Activated T-cell treated with anti-CD3 and anti-CD28 coated beads for 24 hours (primary cell): ENCODE results near the gene PRKAG2.

Experiments used
- DNase-seq: peaks from one replicate; pipeline ENCODE4 v3.0.0-alpha.2; 2020; ENCODE audit warnings: low read depth

The PRKAG2 gene

DNA sequence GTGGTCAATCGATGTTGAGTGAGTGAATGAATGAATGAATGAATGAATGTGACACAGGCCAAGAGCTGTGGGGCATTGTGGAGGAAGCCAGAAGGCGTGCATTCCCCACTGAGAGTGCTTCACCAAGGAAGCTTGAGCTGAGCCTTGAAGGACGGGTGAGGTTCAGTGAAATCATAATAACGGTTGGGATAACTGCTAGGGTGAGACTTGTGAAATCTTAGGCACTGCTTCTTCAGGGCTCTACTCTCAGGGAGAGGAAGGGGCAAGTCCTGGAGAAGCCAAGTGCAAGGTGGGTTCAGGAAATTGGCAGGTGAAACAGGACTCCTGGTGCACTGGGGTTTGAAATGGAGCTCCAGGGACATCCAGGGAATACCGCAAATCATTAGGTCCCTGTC lies 23.7 kb upstream of the PRKAG2 start:
- DNase-seq: no peak

DNA sequence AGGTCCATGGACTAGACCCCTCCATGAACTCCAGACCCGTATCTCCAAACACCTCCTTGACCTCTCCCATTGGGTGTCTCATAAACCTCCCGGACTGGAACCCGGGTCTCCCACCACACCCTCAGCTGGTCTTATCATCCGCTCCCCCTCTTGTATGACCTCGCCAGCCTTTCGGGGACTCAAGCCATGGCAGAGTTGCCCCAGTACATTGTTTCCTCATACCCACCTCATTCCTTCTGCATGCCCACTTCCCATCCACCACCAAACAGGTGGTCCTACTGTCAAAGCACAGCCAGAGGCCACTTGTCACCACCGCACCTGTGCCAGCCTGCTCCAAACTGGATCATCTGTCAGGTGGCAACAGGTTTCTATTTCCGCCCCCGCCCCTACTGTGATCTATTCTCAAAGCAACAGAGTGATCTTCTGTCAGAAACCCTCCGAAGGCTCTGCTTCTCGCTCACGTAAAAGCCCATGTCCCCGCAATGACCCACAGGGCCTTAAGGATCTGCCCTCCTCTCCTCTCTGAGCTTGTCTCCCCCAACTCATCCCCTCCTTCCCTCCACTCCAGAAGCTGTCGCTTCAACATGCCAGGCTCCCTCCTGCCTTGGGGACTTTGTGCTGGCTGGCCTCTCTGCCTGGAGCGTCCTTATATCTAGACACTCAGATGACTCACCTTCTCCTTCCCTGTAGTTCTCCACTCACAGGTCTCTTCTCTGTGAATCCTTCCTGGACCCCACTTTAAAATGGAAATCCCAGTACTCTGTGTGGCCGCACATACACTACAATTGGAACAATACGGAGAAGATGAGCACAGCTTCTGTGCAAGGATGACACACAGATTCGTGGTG lies 22.8 kb upstream of the PRKAG2 start:
- DNase-seq: no peak

DNA sequence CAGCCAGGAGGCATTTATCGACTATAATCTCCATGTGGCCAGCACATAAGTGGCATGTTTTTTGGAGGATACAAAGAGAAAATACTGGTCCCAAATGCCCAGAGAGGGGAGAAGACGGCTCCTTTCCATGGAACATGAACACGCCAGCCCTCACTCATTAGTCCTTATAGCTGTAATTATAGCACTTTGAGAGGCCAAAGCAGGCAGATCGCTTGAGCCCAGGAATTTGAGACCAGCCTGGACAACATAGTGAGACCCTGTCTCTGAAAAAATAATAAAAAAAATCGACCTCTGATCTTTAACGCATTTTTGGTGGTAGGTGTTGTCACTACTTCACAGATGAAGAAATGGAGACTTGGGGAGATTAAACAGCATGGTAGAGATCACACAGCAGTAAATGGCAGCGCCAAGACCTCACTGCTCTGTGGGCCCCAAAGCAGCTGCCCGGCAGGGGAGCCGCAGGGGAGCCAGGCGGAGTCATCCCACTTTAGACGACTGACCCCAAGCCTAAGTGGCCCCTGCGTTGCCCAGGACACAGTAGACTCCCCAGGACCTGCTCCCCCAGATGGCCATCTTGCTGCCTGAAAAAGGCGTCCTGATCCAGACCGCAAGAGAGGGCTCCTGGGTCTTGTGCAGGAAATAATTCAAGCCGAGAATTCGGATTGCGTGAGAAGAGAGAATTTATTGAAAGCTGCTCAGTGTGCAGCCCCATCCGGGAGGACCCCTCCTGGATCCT lies 21.2 kb upstream of the PRKAG2 start:
- no peak for DNase-seq

DNA sequence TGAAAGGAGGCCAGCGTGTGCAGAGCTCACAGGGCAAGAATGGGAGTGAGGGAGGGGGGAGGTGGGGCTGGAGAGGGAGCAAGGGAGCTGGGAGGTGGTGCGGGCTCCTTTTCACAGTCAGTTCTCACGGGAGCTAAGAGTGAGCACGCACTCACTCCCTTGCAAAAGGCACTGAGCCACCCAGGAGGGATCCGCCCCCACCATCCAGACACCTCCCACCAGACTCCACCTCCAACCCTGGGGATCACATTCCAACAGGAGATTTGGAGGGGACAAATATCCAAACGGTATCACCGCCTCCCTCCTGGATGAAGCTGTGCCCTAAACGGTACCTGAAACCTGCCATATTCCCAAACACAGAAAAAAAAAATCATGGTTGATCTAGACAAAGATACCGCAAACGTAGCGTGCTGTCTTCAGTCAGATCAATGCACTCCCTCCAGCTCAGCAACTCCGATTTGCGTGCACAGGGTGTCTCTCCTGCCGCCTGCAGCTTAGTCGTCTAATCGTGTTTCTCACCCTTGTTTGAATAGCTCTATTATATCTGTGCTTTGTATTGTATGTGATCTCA lies 20.3 kb upstream of the PRKAG2 start:
- DNase-seq: no peak

DNA sequence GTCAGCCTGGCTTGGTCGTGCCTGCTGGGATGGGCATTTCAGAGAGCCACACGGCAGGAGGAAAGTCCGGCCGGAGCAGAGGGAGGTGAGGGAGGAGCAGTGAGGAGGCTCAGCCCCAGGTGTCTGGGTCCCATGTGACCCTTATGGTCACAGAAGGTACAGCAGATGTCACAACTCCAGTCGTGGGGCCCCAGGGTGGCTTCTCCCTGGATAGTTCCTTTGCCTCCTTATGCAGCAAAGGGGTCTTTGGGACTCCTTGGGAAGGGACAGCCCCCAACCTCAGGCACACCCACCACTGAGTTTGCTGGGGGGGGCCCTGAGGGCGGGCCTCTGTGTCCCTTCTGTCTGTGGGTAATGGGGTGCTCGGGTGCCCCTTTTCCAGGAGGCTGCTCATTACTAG lies 19.6 kb upstream of the PRKAG2 start:
- no peak for DNase-seq

DNA sequence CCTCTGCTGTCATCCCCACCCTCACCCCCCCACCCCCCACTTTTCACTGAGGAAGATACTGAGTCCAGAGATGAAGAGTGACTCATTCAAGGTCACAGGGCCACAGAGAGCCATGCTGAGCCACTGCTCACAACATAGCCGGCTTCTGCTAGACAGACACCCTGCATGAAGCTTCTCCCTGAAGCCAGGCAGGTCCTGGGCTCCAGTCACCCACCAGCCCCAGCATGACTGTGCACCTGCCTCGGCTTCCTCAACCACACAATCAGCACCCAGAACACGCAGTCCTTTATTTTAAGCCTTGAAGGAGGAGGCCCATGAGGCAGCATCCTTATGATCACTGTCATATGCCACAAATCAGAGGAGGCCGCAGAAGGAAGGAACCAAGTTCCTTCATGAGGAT lies 19.2 kb upstream of the PRKAG2 start:
- no peak for DNase-seq

DNA sequence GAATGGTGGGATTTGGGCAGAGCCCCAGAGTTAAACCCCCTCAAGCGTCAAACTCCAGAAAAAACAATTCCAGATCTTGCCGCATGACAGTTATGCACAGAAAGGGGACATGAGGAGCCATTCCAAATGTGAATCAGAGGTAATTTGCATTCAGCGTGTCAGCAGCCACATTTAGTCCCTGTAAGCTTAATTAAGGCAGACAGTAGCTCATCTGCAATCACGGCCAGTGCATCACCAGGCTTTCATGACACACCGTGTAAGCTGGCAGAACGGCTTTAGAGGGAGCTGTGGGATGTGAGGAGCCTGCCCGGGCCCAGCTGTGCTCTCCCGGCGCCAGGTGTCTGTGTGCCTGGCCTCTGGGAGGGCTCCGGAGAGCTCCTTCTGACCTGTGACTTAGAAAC lies 18.7 kb upstream of the PRKAG2 start:
- no peak for DNase-seq

DNA sequence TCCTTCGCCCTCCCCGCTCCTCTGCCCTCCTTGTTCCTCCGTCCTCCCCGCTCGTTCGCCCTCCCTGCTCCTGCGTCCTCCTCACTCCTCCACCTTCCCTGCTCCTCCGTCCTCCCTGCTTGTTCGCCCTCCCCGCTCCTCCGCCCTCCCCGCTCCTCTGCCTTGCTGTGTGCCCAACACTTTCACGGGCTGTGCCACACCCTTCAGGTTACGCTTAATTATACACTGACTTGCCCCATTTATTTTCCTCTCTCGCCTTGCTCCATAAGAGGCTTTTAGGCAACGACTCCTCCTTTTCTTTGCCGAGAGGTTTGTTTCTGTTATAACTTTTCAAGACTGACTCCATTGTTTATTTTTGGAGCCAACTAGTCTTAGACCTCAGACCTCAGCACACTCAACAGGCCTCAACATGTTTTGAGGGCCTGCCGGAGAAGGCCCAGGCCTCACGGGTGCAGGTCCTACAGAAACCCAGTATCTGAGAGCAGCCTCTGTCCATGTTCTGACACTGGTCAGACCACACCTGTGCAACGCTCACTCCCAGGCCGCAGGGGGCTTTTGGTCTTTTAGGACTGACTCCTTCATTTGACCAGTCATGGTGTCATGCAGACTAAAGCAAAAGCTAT lies 18.2 kb upstream of the PRKAG2 start:
- DNase-seq: no peak

DNA sequence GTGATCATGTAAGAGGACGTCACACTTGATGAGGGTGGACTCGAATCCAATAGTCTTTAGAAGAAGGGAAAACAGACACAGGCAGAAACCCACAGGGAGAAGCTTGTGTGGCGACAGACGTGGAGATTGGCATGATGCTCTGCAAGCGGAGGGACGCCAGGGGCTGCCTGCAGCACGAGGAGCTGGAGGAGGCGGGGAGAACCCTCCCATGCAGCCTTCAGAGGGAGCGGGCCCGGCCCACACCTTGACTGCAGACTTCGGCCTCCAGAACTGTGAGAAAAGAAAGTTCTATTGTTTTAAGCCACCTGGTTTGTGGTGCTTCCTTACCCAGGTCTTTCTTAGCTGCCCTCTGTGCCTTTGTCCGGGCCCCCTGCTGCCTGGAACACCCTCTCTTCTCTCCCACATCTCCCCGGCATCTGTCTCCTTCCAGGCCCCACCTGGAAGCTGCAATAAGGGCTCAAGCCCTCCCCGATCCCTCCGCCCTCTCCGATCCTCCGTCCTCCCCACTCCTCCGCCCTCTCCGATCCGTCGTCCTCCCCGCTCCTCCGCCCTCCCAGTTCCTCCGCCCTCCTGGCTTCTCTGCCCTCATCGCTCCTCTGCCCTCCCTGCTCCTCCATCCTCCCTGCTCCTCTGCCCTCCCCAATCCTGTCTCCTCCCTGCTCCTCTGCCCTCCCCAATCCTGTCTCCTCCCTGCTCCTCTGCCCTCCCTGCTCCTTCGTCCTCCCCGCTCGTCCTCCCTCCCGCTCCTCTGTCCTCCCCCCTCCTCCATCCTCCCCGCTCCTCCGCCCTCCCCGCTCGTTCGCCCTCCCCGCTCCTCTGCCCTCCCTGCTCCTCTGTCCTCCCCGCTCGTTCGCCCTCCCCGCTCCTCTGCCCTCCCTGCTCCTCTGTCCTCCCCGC lies 17.4 kb upstream of the PRKAG2 start:
- DNase-seq: no peak

DNA sequence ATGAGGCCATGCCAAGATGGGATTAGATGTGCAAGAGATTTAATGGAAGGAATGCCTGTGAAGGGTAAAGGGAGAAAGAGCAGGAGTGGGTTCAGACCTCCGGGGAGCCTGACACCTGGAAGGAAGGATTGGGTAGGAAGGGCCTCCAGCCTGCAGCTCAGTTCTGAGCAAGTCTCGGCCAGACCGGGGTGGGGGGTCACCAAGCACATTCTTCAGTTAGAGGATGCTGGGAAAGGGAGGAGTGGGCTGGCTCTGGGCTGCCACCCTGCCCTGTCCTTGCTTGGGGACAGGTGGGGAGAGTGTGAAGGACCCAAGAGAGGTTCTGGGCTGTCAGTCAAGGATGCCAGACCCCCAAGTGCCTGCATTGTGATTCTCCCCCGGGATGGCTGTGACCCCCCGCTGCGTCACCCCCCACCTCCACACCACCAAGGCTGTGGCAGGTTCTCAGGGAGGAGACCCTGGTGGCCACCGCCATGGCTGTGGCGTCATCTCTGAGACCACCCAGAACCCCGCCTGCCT lies 16.5 kb upstream of the PRKAG2 start:
- no peak for DNase-seq

DNA sequence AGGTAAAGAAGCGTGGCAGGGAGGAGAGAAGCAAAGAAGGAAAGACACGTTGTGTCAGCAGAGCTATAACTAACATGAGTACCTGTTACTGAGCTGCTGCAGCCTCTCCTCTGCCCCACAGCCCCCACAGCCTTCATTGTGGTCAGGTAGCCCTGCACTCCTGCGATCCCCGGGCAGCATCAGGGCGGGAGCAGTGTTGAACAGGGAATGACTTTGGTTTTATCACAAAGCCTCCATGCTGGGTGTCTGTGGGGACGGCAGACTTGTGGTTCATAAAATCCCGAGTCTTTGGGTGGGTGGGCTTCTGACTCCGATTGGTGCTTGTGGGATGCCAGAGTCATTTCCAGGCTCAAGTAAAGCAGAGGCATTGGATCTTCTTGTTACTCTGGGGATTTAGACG lies 14.8 kb upstream of the PRKAG2 start:
- DNase-seq: no peak

DNA sequence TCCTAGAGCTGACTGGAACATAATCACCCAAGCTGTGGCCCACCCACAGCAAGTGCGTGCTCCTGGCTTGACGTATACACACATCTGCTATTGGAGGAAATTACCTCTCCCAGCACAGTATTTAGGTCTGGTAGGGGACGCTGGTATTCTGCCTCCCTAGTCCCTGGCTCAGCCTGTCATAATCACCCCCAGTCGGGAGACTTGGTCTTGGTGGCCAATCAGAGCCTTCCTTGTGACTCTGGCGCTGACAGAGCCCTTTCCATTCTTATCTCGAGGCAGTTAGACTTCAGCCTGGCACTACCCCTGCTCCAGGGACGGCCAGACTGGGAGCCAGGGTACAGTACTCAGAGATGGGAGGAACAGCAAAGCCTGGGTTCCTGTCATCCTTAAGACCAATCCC lies 14.3 kb upstream of the PRKAG2 start:
- DNase-seq: no peak

DNA sequence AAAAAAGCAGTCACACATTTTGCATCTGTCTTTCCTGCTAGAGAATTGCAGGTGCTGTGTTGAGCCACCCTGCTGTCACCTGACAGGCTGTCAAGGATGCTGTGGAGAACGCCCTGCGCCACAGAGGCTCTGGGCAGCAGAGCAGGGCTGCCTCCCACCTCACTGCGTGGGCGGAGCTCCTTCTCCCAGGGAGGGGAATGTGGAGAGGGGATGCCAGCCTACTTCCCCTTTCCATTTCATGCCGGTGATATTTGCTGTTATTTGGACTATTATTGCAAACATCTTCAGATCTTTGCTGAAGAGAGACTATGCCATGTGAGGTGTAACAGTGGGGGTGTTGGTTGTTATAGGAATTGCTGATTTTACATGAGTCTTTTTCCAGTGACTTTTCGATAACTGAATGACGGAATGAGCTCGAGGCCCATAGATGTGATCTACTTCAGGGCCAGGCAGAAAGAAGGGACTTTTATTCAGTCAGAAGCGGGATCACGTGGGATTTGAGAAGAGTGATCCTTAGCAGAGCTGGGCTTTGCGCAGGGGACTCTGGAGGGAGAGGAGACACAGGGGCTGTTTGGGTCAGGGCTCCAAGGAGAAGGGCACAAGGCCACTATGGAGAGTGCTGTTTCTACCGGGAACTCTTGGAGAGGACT lies 13.6 kb upstream of the PRKAG2 start:
- no peak for DNase-seq

DNA sequence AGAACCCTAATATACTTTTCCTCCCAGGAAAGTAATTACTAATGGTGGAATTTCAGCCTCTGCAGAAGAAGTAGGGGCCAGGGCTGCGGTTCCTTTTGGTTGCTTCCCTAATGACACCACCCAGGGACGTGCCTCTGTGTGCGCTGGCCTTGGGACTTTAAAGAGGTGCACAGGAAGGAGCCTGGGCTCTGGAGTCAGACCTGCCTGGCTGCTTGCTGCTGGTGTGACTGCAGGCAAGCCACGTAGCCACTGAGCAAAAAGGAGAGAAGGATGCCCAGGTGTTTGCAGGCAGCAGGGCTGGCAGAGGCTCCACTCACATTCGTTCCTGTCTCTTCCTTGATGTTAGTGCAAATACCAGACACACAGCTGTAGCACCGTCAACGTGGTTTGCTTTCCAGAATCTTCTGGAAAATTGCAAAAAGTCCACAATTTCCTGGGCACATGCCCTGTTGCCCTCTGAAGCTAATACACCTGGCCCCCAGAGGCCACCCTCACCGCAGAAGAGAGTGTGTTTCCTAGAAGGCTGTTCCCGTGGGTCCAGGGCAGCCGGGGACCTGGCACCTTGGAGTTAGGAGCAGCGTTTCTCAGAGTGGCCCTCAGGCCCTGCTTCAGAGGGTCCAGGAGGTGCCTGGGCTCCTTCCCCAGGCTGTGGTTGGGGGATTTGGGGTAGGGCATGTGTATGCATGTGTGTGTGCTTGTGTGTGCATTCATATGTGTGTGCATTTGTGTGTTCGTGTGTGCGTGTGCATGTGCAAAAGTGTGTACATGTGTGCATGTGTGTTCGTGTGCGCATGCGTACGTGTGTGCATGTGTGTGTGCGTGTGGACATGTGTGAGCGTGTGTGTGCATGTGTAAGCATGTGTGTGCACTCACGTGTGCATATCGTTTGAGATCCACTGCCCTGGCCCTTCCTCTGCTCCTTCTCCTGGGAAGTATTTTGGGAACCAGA lies 12.8 kb upstream of the PRKAG2 start:
- DNase-seq: no peak

DNA sequence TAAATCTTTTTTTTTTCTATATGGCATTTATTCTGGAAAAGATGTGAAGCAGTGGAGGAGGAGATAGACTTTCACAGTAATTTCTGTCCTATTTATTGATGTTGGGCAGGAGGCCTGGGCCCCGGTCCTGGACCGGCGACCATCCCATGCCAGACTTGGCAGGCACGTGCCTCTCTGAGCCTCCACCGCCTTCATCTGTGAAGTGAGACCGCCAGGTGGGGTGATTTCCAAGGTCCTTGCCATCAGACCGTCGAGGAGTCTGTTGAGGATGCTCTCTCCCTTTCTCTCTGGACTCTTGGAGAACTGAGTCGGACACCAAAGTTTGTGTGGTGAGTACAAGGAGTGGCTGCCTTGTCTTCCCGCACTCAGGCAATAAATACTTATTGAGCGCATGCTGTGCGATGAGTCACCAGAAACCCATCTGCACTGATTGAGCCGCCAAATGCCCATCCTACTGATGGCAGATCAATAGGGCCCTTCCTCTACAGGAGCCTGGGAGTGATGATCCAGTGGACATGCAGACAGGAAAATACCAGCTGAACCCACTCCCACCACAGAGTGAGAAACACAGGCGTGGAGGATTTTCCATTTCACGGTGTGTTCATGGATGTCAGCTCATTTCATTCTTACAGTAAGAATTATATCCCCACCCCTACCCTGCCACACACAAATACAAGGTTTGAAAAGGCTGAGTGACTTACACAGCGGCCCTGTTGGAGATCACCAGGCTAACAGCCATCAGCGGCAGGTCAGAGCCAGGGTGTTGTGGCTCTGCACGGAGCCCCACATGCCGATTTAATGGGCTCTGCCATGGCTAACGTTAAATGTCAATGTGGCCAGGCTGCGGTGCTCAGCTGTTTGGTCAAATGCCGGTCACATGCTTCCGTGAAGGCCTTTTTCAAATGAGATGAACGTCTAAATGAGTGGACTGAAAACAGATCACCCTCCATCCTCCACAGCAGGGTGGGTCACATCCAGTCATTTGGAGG lies 11.5 kb upstream of the PRKAG2 start:
- DNase-seq: no peak

DNA sequence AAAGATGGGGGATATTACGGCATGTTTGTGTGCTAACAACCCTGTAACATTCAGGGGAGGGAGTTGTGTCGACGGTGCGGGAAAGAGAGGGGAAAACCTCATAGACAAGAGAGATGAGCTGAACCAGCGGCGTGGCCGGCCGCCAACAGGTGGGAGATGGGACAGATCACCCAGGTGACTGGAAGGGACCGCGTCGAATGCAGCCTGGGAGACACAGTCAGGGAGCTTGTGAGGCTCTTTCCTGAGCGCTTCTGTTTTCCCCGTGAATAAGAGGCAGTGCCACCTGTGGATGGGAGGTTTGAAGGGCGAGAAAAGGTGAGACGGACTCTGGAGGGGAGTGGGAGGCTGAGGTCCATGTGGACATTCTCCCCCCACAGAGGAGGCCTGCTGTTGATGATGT lies 9.9 kb upstream of the PRKAG2 start:
- DNase-seq: no peak

DNA sequence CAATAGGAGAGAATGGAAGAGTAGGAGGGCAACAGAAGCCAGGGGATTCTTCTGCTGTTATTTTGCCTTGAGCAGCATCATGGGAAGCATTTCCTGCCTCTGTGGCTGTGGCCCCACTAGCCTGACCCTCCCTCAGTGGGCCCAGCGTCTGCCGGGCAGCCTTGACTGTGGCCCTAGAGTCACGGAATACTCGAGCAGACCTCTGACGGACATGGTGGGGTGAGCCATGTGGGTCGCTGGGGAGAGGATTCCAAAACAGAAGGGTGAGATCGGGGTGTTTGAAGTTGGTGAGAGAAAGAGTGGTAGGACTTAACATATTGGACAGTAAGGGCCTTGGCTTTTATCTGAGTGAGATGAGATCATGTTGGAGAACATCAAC lies 8.3 kb upstream of the PRKAG2 start:
- no peak for DNase-seq

DNA sequence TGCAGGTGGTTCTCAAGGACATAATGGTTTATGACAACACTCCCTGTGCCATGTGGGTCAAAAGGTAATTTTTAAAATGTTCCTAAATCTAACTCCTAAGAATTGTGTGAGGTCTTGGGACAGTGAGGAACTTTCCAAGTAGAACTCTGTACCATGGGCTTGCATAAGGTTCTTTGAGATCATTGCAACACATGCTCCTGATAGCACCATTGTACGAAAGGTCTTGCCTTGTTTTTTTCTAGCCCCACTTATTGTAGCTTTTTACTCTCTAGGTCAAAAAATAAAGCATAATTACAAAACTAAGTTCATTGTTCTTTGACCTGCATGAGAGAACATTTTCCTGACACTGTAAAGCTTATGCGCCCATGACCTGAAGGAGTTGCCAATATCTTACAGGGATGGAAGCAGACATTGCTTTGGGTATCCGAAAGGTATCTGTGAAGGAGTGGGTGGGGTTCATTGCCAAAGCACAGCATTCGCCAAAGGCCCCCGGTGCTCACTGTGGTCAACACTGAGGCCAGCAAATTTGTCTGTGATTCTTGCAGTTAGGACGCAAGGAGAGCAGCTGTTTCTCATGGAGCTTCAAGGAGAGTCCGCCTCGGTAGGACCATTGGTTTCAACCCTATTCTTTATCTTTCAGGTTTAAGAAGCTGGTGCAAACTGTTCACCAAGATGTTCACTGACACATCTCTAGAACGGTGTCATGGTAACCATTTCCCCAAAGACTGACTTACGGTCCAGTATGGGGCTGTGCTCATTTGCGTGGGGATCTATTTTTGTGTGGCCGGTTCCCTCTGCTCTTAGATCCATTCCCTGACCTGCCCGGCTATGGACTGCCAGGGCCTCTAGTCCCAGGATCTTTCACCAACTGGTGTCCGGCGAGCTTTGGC lies 7.6 kb upstream of the PRKAG2 start:
- no peak for DNase-seq
